HEK293 (cell line): ENCODE data around the gene GOLGA5.

Source experiments
- CTCF ChIA-PET: fragments of 350-600 bp; formaldehyde crosslinking; extraction: SDS; loops from one replicate; lab custom pipeline; 2021; ENCODE audit warnings: antibody characterized with exemption; lab: Yijun Ruan, JAX
- POLR2A ChIA-PET: fragments of 300-600 bp; formaldehyde crosslinking; extraction: SDS; loops from one replicate; lab custom pipeline; 2020; ENCODE audit warnings: antibody characterized with exemption, inconsistent platforms; lab: Yijun Ruan, JAX
- H3K27ac ChIP-seq: fragments of 200-500 bp; sonication (Bioruptor generic); 2 replicates; pipeline ENCODE4 v1.5.1; 2014; ENCODE audit warnings: low read depth, low read length, control low read depth, inconsistent platforms; ENCODE audit errors: extremely low read depth
- H3K36me3 ChIP-seq, 2 experiments: fragments of 200-500 bp in 1 of 2; sonication (Bioruptor generic) in 1 of 2; 1 replicate in 1 of 2; 2 replicates in 1 of 2; pipeline ENCODE4 v1.5.1; 2014 to 2017; ENCODE audit warnings: inconsistent platforms in 2 of 2, low read length in 2 of 2; ENCODE audit not compliant: control insufficient read depth in 2 of 2, insufficient read depth in 1 of 2
- H3K4me1 ChIP-seq: fragments of 200-500 bp; sonication (Bioruptor generic); 2 replicates; pipeline ENCODE4 v1.5.1; 2014; ENCODE audit warnings: mild to moderate bottlenecking, low read length, inconsistent platforms; ENCODE audit not compliant: control insufficient read depth, insufficient read depth
- H3K4me3 ChIP-seq: 2 replicates; pipeline ENCODE4 v1.5.1; 2011; ENCODE audit warnings: low read depth, mild to moderate bottlenecking, control low read depth, low read length, moderate library complexity
- H3K9me3 ChIP-seq: fragments of 200-500 bp; sonication (Bioruptor generic); 2 replicates; pipeline ENCODE4 v1.5.1; 2014; ENCODE audit warnings: low read depth, low read length, inconsistent platforms; ENCODE audit not compliant: control insufficient read depth, insufficient read depth
- BCL6B ChIP-seq: fragments of 450-650 bp; formaldehyde crosslinking; IDR thresholded peaks from 2 replicates; pipeline ENCODE4 v1.5.1; 2017; ENCODE audit warnings: missing biosample characterization, missing genetic modification characterization
- CTCF ChIP-seq: fragments of 450-650 bp; formaldehyde crosslinking; IDR thresholded peaks from 2 replicates; pipeline ENCODE4 v1.5.1; 2016; ENCODE audit warnings: missing biosample characterization, missing genetic modification characterization
- HOXC10 ChIP-seq: sonication (generic); formaldehyde crosslinking; IDR thresholded peaks from 2 replicates; pipeline ENCODE4 v1.8.1; 2023; ENCODE audit warnings: mild to moderate bottlenecking, missing genetic modification reagents
- KLF9 ChIP-seq: fragments of 450-650 bp; formaldehyde crosslinking; IDR thresholded peaks from 2 replicates; pipeline ENCODE4 v1.5.1; 2016; ENCODE audit warnings: missing biosample characterization, missing genetic modification characterization, low read depth
- RBAK ChIP-seq: fragments of 450-650 bp; formaldehyde crosslinking; IDR thresholded peaks from 2 replicates; pipeline ENCODE4 v1.5.1; 2016; ENCODE audit warnings: missing biosample characterization, missing genetic modification characterization
- SETDB1 ChIP-seq: IDR thresholded peaks from one replicate; pipeline ENCODE4 v1.6.1; 2017; ENCODE audit warnings: mild to moderate bottlenecking, low read length, moderate library complexity, mixed read lengths; ENCODE audit not compliant: insufficient read length
- ZFP3 ChIP-seq: fragments of 450-650 bp; formaldehyde crosslinking; IDR thresholded peaks from 2 replicates; pipeline ENCODE4 v1.5.1; 2016; ENCODE audit warnings: low read depth, missing biosample characterization, missing genetic modification characterization
- ZNF202 ChIP-seq: fragments of 450-650 bp; formaldehyde crosslinking; IDR thresholded peaks from 2 replicates; pipeline ENCODE4 v1.5.1; 2016; ENCODE audit warnings: missing biosample characterization, missing genetic modification characterization, borderline replicate concordance
- ZNF214 ChIP-seq: fragments of 450-650 bp; formaldehyde crosslinking; IDR thresholded peaks from 2 replicates; pipeline ENCODE4 v1.5.1; 2017; ENCODE audit warnings: missing biosample characterization, mild to moderate bottlenecking, missing genetic modification characterization, borderline replicate concordance
- ZNF223 ChIP-seq: fragments of 450-650 bp; formaldehyde crosslinking; IDR thresholded peaks from 2 replicates; pipeline ENCODE4 v1.5.1; 2016; ENCODE audit warnings: missing biosample characterization, missing genetic modification characterization
- ZNF366 ChIP-seq: fragments of 450-650 bp; formaldehyde crosslinking; conservative IDR thresholded peaks from 2 replicates; pipeline ENCODE4 v1.5.1; 2016; ENCODE audit warnings: missing biosample characterization, missing genetic modification characterization
- ZNF398 ChIP-seq: fragments of 450-650 bp; formaldehyde crosslinking; IDR thresholded peaks from 2 replicates; pipeline ENCODE4 v1.5.1; 2017; ENCODE audit warnings: missing biosample characterization, missing genetic modification characterization
- ZNF561 ChIP-seq: fragments of 450-650 bp; IDR thresholded peaks from 2 replicates; pipeline ENCODE4 v1.5.1; 2018; ENCODE audit warnings: missing biosample characterization, missing genetic modification characterization, borderline replicate concordance
- ZNF654 ChIP-seq: fragments of 450-650 bp; formaldehyde crosslinking; IDR thresholded peaks from 2 replicates; pipeline ENCODE4 v1.5.1; 2016; ENCODE audit warnings: low read depth, missing biosample characterization, missing genetic modification characterization
- ZNF830 ChIP-seq: fragments of 450-650 bp; IDR thresholded peaks from 2 replicates; pipeline ENCODE4 v1.5.0; 2018; ENCODE audit warnings: missing biosample characterization, missing genetic modification characterization, low read depth, mild to moderate bottlenecking, moderate library complexity
- ZSCAN16 ChIP-seq: fragments of 450-650 bp; formaldehyde crosslinking; IDR thresholded peaks from 2 replicates; pipeline ENCODE4 v1.5.1; 2016; ENCODE audit warnings: missing biosample characterization, missing genetic modification characterization

The GOLGA5 gene

GRCh38 chr14:92783813-92784431 lies 10.2 kb upstream of the GOLGA5 start:
- POLR2A ChIA-PET: no interaction called here
- TF ChIP-seq ZSCAN16 (tag by site-specific recombination) (no peak), CTCF (tag by site-specific recombination) (peak; percentile 33; the same call in 1 of the 2 replicates), ZNF654 (tag by site-specific recombination) (peak; percentile 85), ZNF830 (no peak)
- H3K27ac ChIP-seq: no peak overlapping the region
- H3K36me3 ChIP-seq: no peaks in the 10 kb centered on the region
- no peaks in the 10 kb centered on the region for H3K4me1 ChIP-seq
- H3K4me3 ChIP-seq: no peak overlapping the region
- CTCF ChIA-PET: interaction anchor here (0.6 to 6.4 kb wide), 16 partner anchors 8 to 1330 kb away, joined by 3 to 76 read pairs (median 4); no protein-coding TSS in a partner anchor
- no peaks in the 10 kb centered on the region for H3K9me3 ChIP-seq

GRCh38 chr14:92785667-92786426 lies 8.3 kb upstream of the GOLGA5 start:
- Histone ChIP-seq H3K4me1 (no peaks in the 10 kb centered on the region), H3K4me3 (no peak overlapping the region), H3K36me3 (no peaks in the 10 kb centered on the region), H3K9me3 (no peaks in the 10 kb centered on the region), H3K27ac (no peak overlapping the region)
- TF ChIP-seq ZNF398 (no peak), KLF9 (tag by site-specific recombination) (no peak), ZFP3 (tag by site-specific recombination) (no peak), ZNF223 (tag by site-specific recombination) (no peak), BCL6B (tag by site-specific recombination) (no peak), ZNF366 (tag by site-specific recombination) (no peak), ZNF561 (no peak), ZNF214 (tag by site-specific recombination) (no peak), ZNF202 (tag by site-specific recombination) (no peak), HOXC10 (CRISPR knock-in tag) (no peak)
- ChIA-PET POLR2A (interaction anchor here (0.6 kb wide), 1 partner anchor 53 kb away, joined by 6 read pairs; no protein-coding TSS in a partner anchor), CTCF (interaction anchor here (0.6 to 6.4 kb wide), 6 partner anchors 18 to 1552 kb away, joined by 3 to 76 read pairs (median 3); no protein-coding TSS in a partner anchor)

GRCh38 chr14:92786427-92786756 lies 7.7 kb upstream of the GOLGA5 start:
- ChIA-PET POLR2A (no interaction called here), CTCF (interaction anchor here (1.1 to 6.4 kb wide), 3 partner anchors 69 to 95 kb away, joined by 3 to 76 read pairs (median 3); no protein-coding TSS in a partner anchor)
- peak; percentile 65 for TF ChIP-seq SETDB1
- TF ChIP-seq RBAK (tag by site-specific recombination): no peak
- no peak overlapping the region for H3K27ac ChIP-seq
- no peak overlapping the region for H3K4me3 ChIP-seq
- H3K9me3 ChIP-seq: no peaks in the 10 kb centered on the region
- no peaks in the 10 kb centered on the region for H3K4me1 ChIP-seq
- no peaks in the 10 kb centered on the region for H3K36me3 ChIP-seq
